ENCODE data around the gene ARHGAP12. TPM values are rescaled to one million over a fixed set of nuclear protein-coding genes. Genes with fewer than 3 reads are reported as not detected.
A peak's percentile ranks its signal among the peaks of the same experiment; 100 is the strongest.

Gene ARHGAP12
- total RNA-seq, 1 donor from 2014 or later = 68.9 TPM

- peaks cover 93% of the 10 kb centered on the region for H3K79me2 ChIP-seq (ENCODE audit: low read depth)
- H3K4me3 Mint-ChIP-seq = no peak overlapping the region
- no peaks in the 10 kb centered on the region for H3K27me3 ChIP-seq
- H3K4me1 ChIP-seq = peaks cover 10% of the 10 kb centered on the region
- H3K9me3 ChIP-seq (ENCODE audit: low read depth) = no peaks in the 10 kb centered on the region
- H4K20me1 ChIP-seq (ENCODE audit: low read depth) = peaks cover 24% of the 10 kb centered on the region
- H3K9ac ChIP-seq = no peak overlapping the region
- H3K27ac ChIP-seq = no peak overlapping the region
- no peaks in the 10 kb centered on the region for H3K27me3 Mint-ChIP-seq (ENCODE audit: insufficient read depth, low read depth)
- no peak overlapping the region for H3K27ac Mint-ChIP-seq
- no peaks in the 10 kb centered on the region for H3K36me3 ChIP-seq
- H3K4me3 ChIP-seq = no peak overlapping the region
- TF ChIP-seq CTCF (IDR thresholded peaks at IDR 0.05) (no peak), EZH2 (IDR thresholded peaks at IDR 0.05) (no peak)
- H3K9me3 Mint-ChIP-seq = peaks cover 3% of the 10 kb centered on the region
- peaks cover 8% of the 10 kb centered on the region for H3K36me3 Mint-ChIP-seq
- H3K4me2 ChIP-seq = no peak overlapping the region
- peaks cover 28% of the 10 kb centered on the region for H3K4me1 Mint-ChIP-seq
- peaks cover 8% of the 10 kb centered on the region for H3F3A ChIP-seq (ENCODE audit: low read depth)
- DNase-seq (ENCODE audit: low spot score) = no peak
- H2AFZ ChIP-seq (replicated peaks) = no peak overlapping the region
Measured at GRCh38 chr10:31866118-31866670, 62.4 kb downstream of the ARHGAP12 start.

GRCh38 chr10:31864834-31865518 is 63.7 kb downstream of the ARHGAP12 start:
- peaks cover 10% of the 10 kb centered on the region for H3K4me1 ChIP-seq
- H2AFZ ChIP-seq (replicated peaks) = no peak overlapping the region
- H3K79me2 ChIP-seq (ENCODE audit: low read depth) = peaks cover 81% of the 10 kb centered on the region
- Mint-ChIP-seq H3K9me3 (peaks cover 3% of the 10 kb centered on the region), H3K4me3 (no peak overlapping the region), H3K27ac (no peak overlapping the region), H3K27me3 (ENCODE audit: insufficient read depth, low read depth) (no peaks in the 10 kb centered on the region), H3K4me1 (peaks cover 28% of the 10 kb centered on the region), H3K36me3 (peaks cover 11% of the 10 kb centered on the region)
- H3F3A ChIP-seq (ENCODE audit: low read depth) = peaks cover 8% of the 10 kb centered on the region
- no peak overlapping the region for H3K9ac ChIP-seq
- H3K27ac ChIP-seq = peak overlapping the region; percentile 5
- peak; percentile 19 for DNase-seq (ENCODE audit: low spot score)
- H4K20me1 ChIP-seq (ENCODE audit: low read depth) = peaks cover 18% of the 10 kb centered on the region
- no peaks in the 10 kb centered on the region for H3K27me3 ChIP-seq
- no peak for TF ChIP-seq EZH2phosphoT487 (IDR thresholded peaks at IDR 0.05)
- TF ChIP-seq CTCF (IDR thresholded peaks at IDR 0.05) = no peak
- no peak for TF ChIP-seq EZH2 (IDR thresholded peaks at IDR 0.05)
- H3K36me3 ChIP-seq = no peaks in the 10 kb centered on the region
- H3K4me3 ChIP-seq = no peak overlapping the region
- peak overlapping the region; percentile 17 for H3K4me2 ChIP-seq
- H3K9me3 ChIP-seq (ENCODE audit: low read depth) = no peaks in the 10 kb centered on the region

GRCh38 chr10:31855033-31855432 is 73.6 kb downstream of the ARHGAP12 start:
- Histone ChIP-seq H3K36me3 (peaks cover 4% of the 10 kb centered on the region), H3K9ac (no peak overlapping the region), H4K20me1 (ENCODE audit: low read depth) (no peaks in the 10 kb centered on the region), H3K4me1 (no peaks in the 10 kb centered on the region), H3F3A (ENCODE audit: low read depth) (no peaks in the 10 kb centered on the region), H3K79me2 (ENCODE audit: low read depth) (peaks cover 48% of the 10 kb centered on the region), H3K9me3 (ENCODE audit: low read depth) (no peaks in the 10 kb centered on the region), H3K4me2 (no peak overlapping the region), H3K27ac (no peak overlapping the region), H3K27me3 (no peaks in the 10 kb centered on the region), H2AFZ (replicated peaks) (no peak overlapping the region), H3K4me3 (no peak overlapping the region)
- Mint-ChIP-seq H3K4me1 (no peaks in the 10 kb centered on the region), H3K9me3 (no peaks in the 10 kb centered on the region), H3K27me3 (ENCODE audit: insufficient read depth, low read depth) (peaks cover 2% of the 10 kb centered on the region), H3K27ac (no peak overlapping the region), H3K36me3 (peaks cover 30% of the 10 kb centered on the region), H3K4me3 (no peak overlapping the region)
- DNase-seq (ENCODE audit: low spot score) = no peak
- TF ChIP-seq EZH2 (IDR thresholded peaks at IDR 0.05) (no peak), CTCF (IDR thresholded peaks at IDR 0.05) (no peak), EZH2phosphoT487 (IDR thresholded peaks at IDR 0.05) (no peak)

Data from neural progenitor cell (in vitro differentiated cells).